ENCODE results near the gene GUCA2A.

The GUCA2A gene

GRCh38 chr1:42155362-42155761, 9.2 kb downstream of the GUCA2A start:
- DNase-seq (ENCODE audit: extremely low read depth in 1 of 2, low read depth in 1 of 2) = no peak

GRCh38 chr1:42154685-42155084, 9.9 kb downstream of the GUCA2A start:
- DNase-seq (ENCODE audit: extremely low read depth in 1 of 2, low read depth in 1 of 2) = no peak

- DNase-seq (ENCODE audit: extremely low read depth in 1 of 2, low read depth in 1 of 2) = no peak
Observed at GRCh38 chr1:42153624-42154023, 10.9 kb downstream of the GUCA2A start.

- DNase-seq (ENCODE audit: extremely low read depth in 1 of 2, low read depth in 1 of 2) = no peak
Observed at GRCh38 chr1:42152907-42153600, 11.5 kb downstream of the GUCA2A start, which contains the start of gene GUCA2B. Gene GUCA2B, plus strand, starts transcription at chr1:42153410. Its CDS starts 41 bp downstream, at chr1:42153451.

GRCh38 chr1:42152119-42152518, 12.4 kb downstream of the GUCA2A start:
- no peak for DNase-seq (ENCODE audit: extremely low read depth in 1 of 2, low read depth in 1 of 2)

GRCh38 chr1:42150651-42151050, 13.9 kb downstream of the GUCA2A start:
- no peak for DNase-seq (ENCODE audit: extremely low read depth in 1 of 2, low read depth in 1 of 2)

- DNase-seq (ENCODE audit: extremely low read depth in 1 of 2, low read depth in 1 of 2) = no peak
Observed at GRCh38 chr1:42148166-42148565, 16.4 kb downstream of the GUCA2A start.

- peak; percentile 4 to 43 for DNase-seq (ENCODE audit: extremely low read depth in 1 of 2, low read depth in 1 of 2)
Observed at GRCh38 chr1:42146626-42147320, 17.8 kb downstream of the GUCA2A start.

GRCh38 chr1:42145764-42146625, 18.6 kb downstream of the GUCA2A start:
- DNase-seq (ENCODE audit: extremely low read depth in 1 of 2, low read depth in 1 of 2) = no peak

- no peak for DNase-seq (ENCODE audit: extremely low read depth in 1 of 2, low read depth in 1 of 2)
Observed at GRCh38 chr1:42145389-42145716, 19.2 kb downstream of the GUCA2A start.

GRCh38 chr1:42144711-42145388, 19.7 kb downstream of the GUCA2A start:
- DNase-seq (ENCODE audit: extremely low read depth in 1 of 2, low read depth in 1 of 2) = no peak

- DNase-seq (ENCODE audit: extremely low read depth in 1 of 2, low read depth in 1 of 2) = no peak
Observed at GRCh38 chr1:42143896-42144710, 20.4 kb downstream of the GUCA2A start.

- no peak for DNase-seq (ENCODE audit: extremely low read depth in 1 of 2, low read depth in 1 of 2)
Observed at GRCh38 chr1:42142894-42143675, 21.5 kb downstream of the GUCA2A start.

GRCh38 chr1:42141978-42142377, 22.6 kb downstream of the GUCA2A start:
- DNase-seq (ENCODE audit: extremely low read depth in 1 of 2, low read depth in 1 of 2) = no peak

GRCh38 chr1:42140191-42140590, 24.4 kb downstream of the GUCA2A start:
- DNase-seq (ENCODE audit: extremely low read depth in 1 of 2, low read depth in 1 of 2) = no peak

GRCh38 chr1:42139444-42139843, 25.1 kb downstream of the GUCA2A start:
- no peak for DNase-seq (ENCODE audit: extremely low read depth in 1 of 2, low read depth in 1 of 2)

- no peak for DNase-seq (ENCODE audit: extremely low read depth in 1 of 2, low read depth in 1 of 2)
Observed at GRCh38 chr1:42138586-42138985, 26.0 kb downstream of the GUCA2A start.

- no peak for DNase-seq (ENCODE audit: extremely low read depth in 1 of 2, low read depth in 1 of 2)
Observed at GRCh38 chr1:42137766-42138165, 26.8 kb downstream of the GUCA2A start.

GRCh38 chr1:42136466-42136865, 28.1 kb downstream of the GUCA2A start:
- no peak for DNase-seq (ENCODE audit: extremely low read depth in 1 of 2, low read depth in 1 of 2)
